Sciatic nerve (tissue), 2 donors: ENCODE data around the gene SMLR1. TPM values are rescaled to one million over a fixed set of nuclear protein-coding genes. Genes with fewer than 3 reads are reported as not detected.

ENCODE experiments used
- ATAC-seq: fragments of 200-7000 bp; cut with Tn5 transposase; one replicate; pipeline ENCODE4 v1.9.1; 2020; ENCODE audit warnings: mild to moderate bottlenecking, moderate library complexity
- DNase-seq: peaks from one replicate; pipeline ENCODE4 v3.0.0-alpha.2; 2020; ENCODE audit warnings: low spot score
- intact Hi-C: fragments of 100-400 bp; cut with DNase I; formaldehyde crosslinking; loops from one replicate; pipeline ENCODE4 v1.14.2; 2022
- total RNA-seq: library from RNA; stranded (reverse); fragmentation: NEBNext Ultra II Directional; extraction: Animal tissue kit (Norgen Biotek cat#: 25700); gene quantifications from one replicate; pipeline ENCODE4 v1.2.1, GENCODE V29; 2021
- donor health status: DM: no; HTN: no; CAD: no.
- donor health status: DM: no; HTN: no; CAD: no.

The SMLR1 gene
- total RNA-seq, 1 donor from 2014 or later: not detected

- intact Hi-C loops: no loop called here
- DNase-seq: no peak
- ATAC-seq: no peak
These were observed 11.8 kb upstream of the SMLR1 start for GRCh38 chr6:130815200-130816071.

GRCh38 chr6:130822736-130823135 lies 4.5 kb upstream of the SMLR1 start:
- ATAC-seq (no peak), DNase-seq (no peak)
- intact Hi-C loops: no loop called here

DNA sequence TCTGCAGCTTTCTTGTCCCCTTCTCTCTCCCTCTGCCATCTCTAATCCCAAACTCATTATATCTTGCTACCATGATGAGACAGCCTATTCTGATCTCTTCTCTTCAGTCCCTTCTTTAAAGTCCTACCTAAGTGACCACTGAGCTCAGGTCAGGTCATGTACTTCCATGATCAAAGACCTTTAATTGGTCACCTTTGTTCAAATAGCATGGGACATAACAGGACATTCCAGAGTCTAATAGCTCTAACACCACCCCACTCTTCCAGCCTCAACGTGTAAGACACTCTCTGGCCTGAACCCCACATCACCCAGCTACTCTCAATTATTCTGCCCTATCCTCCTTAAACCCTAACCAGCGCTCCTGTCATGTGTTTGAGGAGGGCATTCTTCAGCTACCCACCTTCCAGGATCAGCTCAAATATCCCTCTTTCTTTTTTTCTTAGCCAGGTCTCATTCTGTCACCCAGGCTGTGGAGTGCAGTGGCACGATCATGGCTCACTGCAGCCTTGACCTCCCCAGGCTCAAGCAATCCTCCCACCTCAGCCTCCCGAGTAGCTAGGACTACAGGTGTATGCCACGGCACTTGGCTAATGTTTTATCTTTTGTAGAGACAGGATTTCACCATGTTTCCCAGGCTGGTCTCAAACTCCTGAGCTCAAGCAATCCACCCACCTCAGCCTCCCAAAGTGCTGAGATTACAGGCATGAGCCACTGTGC lies 2.1 kb upstream of the SMLR1 start:
- ATAC-seq: no peak
- intact Hi-C loops: no loop called here
- no peak for DNase-seq

- ATAC-seq (no peak), DNase-seq (no peak)
- intact Hi-C loops: no loop called here
These were observed 1.3 kb upstream of the SMLR1 start for GRCh38 chr6:130825772-130826441.

DNA sequence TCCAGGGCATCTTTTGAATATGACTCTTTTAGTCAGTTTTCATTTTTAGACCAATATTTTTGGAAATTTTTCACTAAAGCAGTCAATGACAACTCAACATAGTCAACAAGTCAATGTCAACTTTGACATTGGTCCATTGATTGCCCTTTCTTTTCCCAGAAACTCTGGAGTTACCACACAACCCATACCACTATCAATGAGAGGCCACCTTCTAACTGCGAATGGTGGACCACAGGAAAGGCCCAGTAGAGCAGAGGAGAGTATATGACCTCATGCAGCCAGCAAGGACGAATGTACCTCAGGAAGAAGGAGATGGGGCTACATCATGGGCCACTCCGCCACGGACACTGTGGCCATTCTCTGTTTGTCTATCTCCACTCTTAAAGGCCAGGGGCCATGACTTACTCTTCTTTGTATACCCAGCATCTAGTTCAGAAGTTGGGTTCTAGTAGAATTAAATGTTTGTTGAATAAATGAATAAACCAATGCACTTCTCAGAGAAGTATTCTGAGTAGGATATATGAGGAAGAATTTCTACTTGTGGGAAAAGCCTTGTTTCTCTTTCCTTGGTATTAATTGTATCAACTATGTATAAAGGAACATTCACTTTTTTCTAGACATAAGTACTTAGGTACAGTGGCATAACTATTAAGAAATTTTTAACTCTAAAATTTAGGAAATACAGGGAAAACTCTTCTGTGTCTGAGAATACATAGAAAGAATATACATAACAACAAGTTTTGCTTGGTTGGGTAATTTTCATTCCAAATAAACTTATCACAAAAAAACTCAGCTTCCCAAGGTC lies 562 bp upstream of the SMLR1 start:
- no peak for DNase-seq
- intact Hi-C loops: no loop called here
- ATAC-seq: no peak

DNA sequence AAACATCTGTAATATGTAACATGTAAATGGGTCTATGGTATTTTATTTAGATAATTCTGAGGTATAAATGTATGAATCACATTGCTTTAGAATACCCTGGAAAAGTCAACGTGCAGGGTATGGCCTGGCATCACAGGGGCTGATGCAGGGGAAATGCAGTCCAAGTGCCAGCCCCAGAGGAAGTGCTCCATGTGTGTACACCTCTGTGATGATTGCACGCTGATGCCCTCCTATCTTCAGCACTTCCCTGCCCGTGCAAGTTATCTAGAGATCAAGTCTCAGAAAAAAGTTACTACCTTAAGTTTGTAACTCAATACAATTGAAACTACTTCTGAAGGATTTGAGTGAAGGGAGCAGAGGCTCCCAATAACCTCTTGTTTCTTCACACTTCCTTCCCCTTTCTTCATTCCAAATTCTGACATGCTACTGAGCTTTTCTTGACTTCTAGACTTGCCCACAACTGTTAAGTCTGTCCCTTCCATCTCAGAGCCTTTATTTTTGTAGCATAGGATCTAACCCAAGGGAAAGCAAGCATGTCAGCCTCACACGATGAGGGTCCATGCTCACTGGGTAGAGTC lies 2.2 kb downstream of the SMLR1 start:
- DNase-seq (no peak), ATAC-seq (no peak)
- intact Hi-C loops: no loop called here

DNA sequence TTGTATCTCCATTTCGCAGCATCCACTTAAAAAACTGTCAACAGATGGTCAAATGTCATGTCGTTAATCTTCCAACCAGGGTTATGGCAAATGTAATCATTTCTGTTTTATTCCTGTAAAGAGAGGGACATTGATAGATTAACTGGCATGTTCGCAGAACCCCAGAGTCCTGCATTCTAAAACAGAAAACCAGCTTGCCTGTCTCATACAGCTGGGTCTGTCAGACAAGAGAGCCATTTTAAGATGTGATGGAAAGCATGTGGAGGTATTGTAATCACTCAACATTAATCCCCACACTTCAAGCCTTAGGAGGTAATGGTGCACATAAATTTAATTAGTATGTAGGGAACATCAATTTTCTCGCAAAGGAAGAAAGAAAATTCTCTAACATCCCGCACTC lies 4.4 kb downstream of the SMLR1 start:
- intact Hi-C loops: no loop called here
- DNase-seq (no peak), ATAC-seq (no peak)

- DNase-seq: no peak
- intact Hi-C loops: no loop called here
- no peak for ATAC-seq
These were observed 6.4 kb downstream of the SMLR1 start for GRCh38 chr6:130833569-130833968.

DNA sequence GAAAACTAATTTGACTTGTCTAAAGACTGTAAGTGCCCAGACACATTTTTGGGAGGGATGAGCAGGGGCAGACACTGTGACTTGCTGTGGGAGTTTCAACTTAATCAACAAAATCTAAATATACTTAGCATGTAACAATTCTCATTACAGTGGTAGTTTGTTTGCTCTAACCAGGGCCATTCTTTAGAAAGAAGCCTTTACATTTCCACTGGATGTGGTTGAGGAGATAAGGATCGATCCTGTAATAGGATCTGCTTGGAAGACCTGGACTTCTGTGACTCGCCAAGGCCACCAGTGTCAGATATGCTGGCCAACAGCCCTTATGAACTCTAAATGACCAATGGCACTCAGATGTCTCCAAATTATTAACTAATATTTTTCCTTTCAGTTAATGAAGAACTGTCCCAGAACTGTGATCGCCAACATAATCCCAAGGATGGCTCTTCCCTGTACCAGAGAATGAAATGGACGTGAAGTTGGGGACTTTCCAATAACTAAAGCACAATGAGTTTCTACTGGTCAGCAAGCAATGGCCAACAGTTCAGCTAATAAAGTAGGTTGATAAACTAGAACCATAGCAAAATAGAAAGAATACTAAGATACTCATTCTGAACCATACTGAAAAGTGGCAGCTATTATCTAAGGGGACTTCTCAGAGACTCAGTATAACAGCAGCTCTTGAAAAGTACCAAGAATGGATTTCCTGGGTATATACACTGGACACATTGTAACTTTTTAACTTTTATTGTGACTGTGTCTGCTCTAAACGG lies 7.5 kb downstream of the SMLR1 start:
- ATAC-seq (no peak), DNase-seq (no peak)
- intact Hi-C loops: no loop called here

GRCh38 chr6:130836055-130836640 lies 8.9 kb downstream of the SMLR1 start:
- DNase-seq (no peak), ATAC-seq (no peak)
- intact Hi-C loops: no loop called here

DNA sequence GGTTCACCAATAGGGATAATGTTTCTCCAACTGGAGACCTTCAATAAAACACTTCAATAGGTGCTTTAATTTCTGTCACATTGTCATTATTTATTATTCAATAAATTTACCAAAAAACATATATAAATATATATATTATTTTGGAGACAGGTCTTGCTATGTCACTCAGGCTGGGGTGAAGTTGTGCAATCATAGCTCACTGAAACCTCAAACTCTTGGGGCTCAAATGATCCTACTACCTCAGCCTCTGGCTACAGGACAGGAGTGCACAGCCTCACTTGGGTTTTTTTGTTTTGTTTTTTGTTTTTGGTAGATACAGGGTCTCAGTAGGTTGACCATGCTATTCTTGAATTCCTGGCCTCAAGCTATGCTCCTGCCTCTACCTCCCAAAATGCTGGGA lies 9.9 kb downstream of the SMLR1 start:
- ATAC-seq (no peak), DNase-seq (no peak)
- intact Hi-C loops: no loop called here

DNA sequence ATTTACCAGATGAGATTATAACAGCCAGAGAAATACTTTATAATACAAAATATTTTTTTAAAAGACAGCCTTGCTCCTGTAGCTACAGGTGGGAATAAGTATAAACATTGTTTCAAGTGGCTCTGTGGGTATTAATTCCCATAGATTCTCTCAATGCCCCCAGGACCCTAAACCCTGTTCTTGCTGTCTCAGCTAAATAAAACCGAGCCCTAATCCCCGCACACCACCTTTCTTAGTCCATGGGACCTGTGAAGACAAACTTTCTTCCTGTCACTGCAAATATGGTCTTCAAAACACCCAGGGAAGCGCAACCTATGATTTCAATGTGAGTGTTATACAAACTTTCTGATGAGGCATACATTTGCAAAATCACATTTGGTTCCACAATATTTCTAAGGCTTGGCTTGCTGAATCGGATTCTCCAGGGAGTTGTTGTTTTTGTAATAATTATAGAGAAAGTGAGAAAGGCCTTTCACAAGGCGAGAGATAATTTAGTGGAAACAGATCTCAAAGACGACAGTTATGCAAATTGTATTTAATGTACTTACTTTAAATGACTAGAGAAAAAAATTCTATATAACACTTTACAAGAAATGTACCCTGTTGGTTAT lies 11.1 kb downstream of the SMLR1 start:
- intact Hi-C loops: no loop called here
- no peak for DNase-seq
- no peak for ATAC-seq

DNA sequence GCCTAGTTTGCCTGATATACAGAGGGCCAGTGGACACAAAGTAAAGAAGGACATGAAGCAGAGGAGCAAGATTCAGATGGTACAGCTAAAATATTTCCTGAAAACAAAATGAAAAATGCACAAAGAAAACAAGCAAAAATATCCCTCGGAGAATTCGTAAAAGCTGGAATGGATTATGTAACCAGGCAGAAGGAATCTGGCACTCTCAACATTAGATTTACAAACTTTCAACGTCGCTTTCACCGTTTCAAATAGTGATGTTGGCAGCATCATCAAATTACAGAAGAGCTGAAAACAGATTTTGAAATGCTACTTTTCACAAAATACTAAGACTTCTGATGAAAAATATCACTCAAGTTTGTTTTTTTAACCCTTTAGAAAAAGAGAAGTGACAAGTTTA lies 11.7 kb downstream of the SMLR1 start:
- DNase-seq: no peak
- ATAC-seq: peak; percentile 69
- intact Hi-C loops: no loop called here

GRCh38 chr6:130839379-130839778 lies 12.2 kb downstream of the SMLR1 start:
- no peak for DNase-seq
- intact Hi-C loops: no loop called here
- ATAC-seq: no peak

DNA sequence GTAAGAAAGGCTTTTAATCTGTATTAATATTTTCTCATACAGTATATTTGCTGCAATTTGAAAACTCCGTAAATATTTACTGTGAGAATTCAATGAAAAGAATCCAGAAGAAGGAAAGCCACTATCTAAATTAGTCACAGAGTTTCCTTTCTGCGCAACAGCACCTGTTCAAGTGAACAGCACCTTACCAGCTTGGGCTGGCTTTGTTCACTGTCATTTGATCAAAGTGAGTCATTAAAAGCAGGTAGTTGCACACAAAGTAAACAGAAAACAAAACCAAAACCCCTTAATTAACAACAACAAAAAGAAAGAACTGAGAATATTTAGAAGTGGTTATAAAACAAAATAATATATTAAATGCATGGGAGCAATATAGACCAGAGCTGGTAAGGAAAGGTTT lies 12.8 kb downstream of the SMLR1 start:
- DNase-seq (no peak), ATAC-seq (no peak)
- intact Hi-C loops: no loop called here

- intact Hi-C loops: no loop called here
- DNase-seq: no peak
- ATAC-seq: no peak
These were observed 14.0 kb downstream of the SMLR1 start for GRCh38 chr6:130841128-130841728.
